H9 (cell line): ENCODE measurements around the gene PRRX2. TPM values are rescaled to one million over a fixed set of nuclear protein-coding genes. Genes with fewer than 3 reads are reported as not detected.

Experiments
- DNase-seq: peaks from one replicate; pipeline ENCODE4 v3.0.0-alpha.2; 2017
- H2AFZ ChIP-seq: one replicate; pipeline ENCODE4 v1.6.1; 2013; ENCODE audit warnings: mild to moderate bottlenecking, low read length, control low read depth, moderate library complexity
- H2AK5ac ChIP-seq: 2 replicates; pipeline ENCODE4 v1.6.1; 2013; ENCODE audit warnings: low read length, control low read depth, mixed read lengths; ENCODE audit not compliant: insufficient read length
- H2BK120ac ChIP-seq: one replicate; pipeline ENCODE4 v1.6.1; 2013; ENCODE audit warnings: low read depth, mild to moderate bottlenecking, low read length, control low read depth, inconsistent platforms; ENCODE audit not compliant: poor library complexity, severe bottlenecking
- H2BK12ac ChIP-seq: 2 replicates; pipeline ENCODE4 v1.6.1; 2013; ENCODE audit warnings: low read length, control low read depth, mixed read lengths, low read depth; ENCODE audit not compliant: insufficient read length
- H2BK15ac ChIP-seq: 2 replicates; pipeline ENCODE4 v1.6.1; 2013; ENCODE audit warnings: low read depth, low read length, control low read depth
- H2BK20ac ChIP-seq: one replicate; pipeline ENCODE4 v1.6.1; 2013; ENCODE audit warnings: low read depth, mild to moderate bottlenecking, low read length, control low read depth, inconsistent platforms; ENCODE audit not compliant: poor library complexity, severe bottlenecking
- H2BK5ac ChIP-seq: 2 replicates; pipeline ENCODE4 v1.6.1; 2013; ENCODE audit warnings: low read length, control low read depth, mixed read lengths; ENCODE audit not compliant: insufficient read length
- H3K14ac ChIP-seq: 2 replicates; pipeline ENCODE4 v1.6.1; 2013; ENCODE audit warnings: low read length, control low read depth; ENCODE audit not compliant: insufficient read depth
- H3K18ac ChIP-seq: 2 replicates; pipeline ENCODE4 v1.6.1; 2013; ENCODE audit warnings: low read depth, mild to moderate bottlenecking, mixed read lengths, low read length, control low read depth; ENCODE audit not compliant: insufficient read length
- H3K23ac ChIP-seq: 2 replicates; pipeline ENCODE4 v1.6.1; 2013; ENCODE audit warnings: low read length, control low read depth, mixed read lengths, low read depth; ENCODE audit not compliant: insufficient read length
- H3K23me2 ChIP-seq: 2 replicates; pipeline ENCODE4 v1.6.1; 2013; ENCODE audit warnings: low read depth, mild to moderate bottlenecking, mixed read lengths, low read length, control low read depth; ENCODE audit not compliant: insufficient read length, poor library complexity, severe bottlenecking
- H3K27ac ChIP-seq: 2 replicates; pipeline ENCODE4 v1.5.1; 2013; ENCODE audit warnings: low read length, control low read depth, mixed read lengths, low read depth; ENCODE audit not compliant: insufficient read length
- H3K27me3 ChIP-seq: 2 replicates; pipeline ENCODE4 v1.6.1; 2013; ENCODE audit warnings: low read length, control low read depth, inconsistent platforms; ENCODE audit not compliant: insufficient read depth
- H3K4ac ChIP-seq: 2 replicates; pipeline ENCODE4 v1.6.1; 2013; ENCODE audit warnings: low read depth, mild to moderate bottlenecking, control low read depth, inconsistent platforms, low read length, moderate library complexity
- H3K4me1 ChIP-seq: 2 replicates; pipeline ENCODE4 v1.6.1; 2013; ENCODE audit warnings: low read length, control low read depth, inconsistent platforms; ENCODE audit not compliant: insufficient read depth
- H3K4me2 ChIP-seq: 2 replicates; pipeline ENCODE4 v1.6.1; 2013; ENCODE audit warnings: low read length, control low read depth, mixed read lengths; ENCODE audit not compliant: insufficient read length, insufficient read depth
- H3K56ac ChIP-seq: 2 replicates; pipeline ENCODE4 v1.6.1; 2013; ENCODE audit warnings: low read depth, mild to moderate bottlenecking, mixed read lengths, low read length, control low read depth; ENCODE audit not compliant: insufficient read length
- H3K79me1 ChIP-seq: 2 replicates; pipeline ENCODE4 v1.6.1; 2013; ENCODE audit warnings: low read depth, mild to moderate bottlenecking, moderate library complexity, low read length, control low read depth, inconsistent platforms; ENCODE audit not compliant: insufficient read depth, poor library complexity, severe bottlenecking
- H3K79me2 ChIP-seq: 2 replicates; pipeline ENCODE4 v1.6.1; 2013; ENCODE audit warnings: low read length, control low read depth, inconsistent platforms; ENCODE audit not compliant: insufficient read depth
- H3K9ac ChIP-seq: 2 replicates; pipeline ENCODE4 v1.6.1; 2013; ENCODE audit warnings: low read length, control low read depth, mixed read lengths; ENCODE audit not compliant: insufficient read length; ENCODE audit errors: extremely low read depth
- H3K9me3 ChIP-seq: one replicate; pipeline ENCODE4 v1.6.1; 2013; ENCODE audit warnings: low read depth, low read length, inconsistent platforms; ENCODE audit not compliant: control insufficient read depth
- H3T11ph ChIP-seq: one replicate; pipeline ENCODE4 v1.6.1; 2013; ENCODE audit warnings: mild to moderate bottlenecking, low read length, control low read depth, inconsistent platforms
- H4K20me1 ChIP-seq: one replicate; pipeline ENCODE4 v1.6.1; 2013; ENCODE audit not compliant: control insufficient read depth, insufficient read length, insufficient read depth
- H4K5ac ChIP-seq: 2 replicates; pipeline ENCODE4 v1.6.1; 2013; ENCODE audit warnings: low read depth, mild to moderate bottlenecking, mixed read lengths, low read length, control low read depth; ENCODE audit not compliant: insufficient read length
- H4K8ac ChIP-seq: replicated peaks from 2 replicates; pipeline ENCODE4 v1.6.1; 2013; ENCODE audit warnings: low read length, control low read depth, mixed read lengths, low read depth; ENCODE audit not compliant: insufficient read length
- H4K91ac ChIP-seq: 2 replicates; pipeline ENCODE4 v1.6.1; 2013; ENCODE audit warnings: low read depth, mild to moderate bottlenecking, moderate library complexity, mixed read lengths, low read length, control low read depth; ENCODE audit not compliant: insufficient read length
- H3K27ac Mint-ChIP-seq, 3 experiments: 2 replicates in 2 of 3; 3 replicates in 1 of 3; pipeline ENCODE4 v1.8.0; 2020 to 2021; ENCODE audit warnings: mixed read lengths in 3 of 3, mild to moderate bottlenecking in 1 of 3, moderate library complexity in 1 of 3
- H3K27me3 Mint-ChIP-seq: 2 replicates; pipeline ENCODE4 v1.8.0; 2021; ENCODE audit warnings: low read depth, mild to moderate bottlenecking, moderate library complexity, mixed read lengths
- H3K36me3 Mint-ChIP-seq, 3 experiments: 2 replicates in 2 of 3; 3 replicates in 1 of 3; pipeline ENCODE4 v1.8.0; 2020 to 2021; ENCODE audit warnings: low read depth in 3 of 3, mixed read lengths in 3 of 3; ENCODE audit not compliant: insufficient read depth in 1 of 3
- H3K4me1 Mint-ChIP-seq, 2 experiments: 2 replicates each; pipeline ENCODE4 v1.8.0; 2020; ENCODE audit warnings: mixed read lengths in 2 of 2
- H3K4me3 Mint-ChIP-seq, 2 experiments: 2 replicates in 1 of 2; 3 replicates in 1 of 2; pipeline ENCODE4 v1.8.0; 2020 to 2021; ENCODE audit warnings: mild to moderate bottlenecking in 2 of 2, mixed read lengths in 2 of 2, moderate library complexity in 1 of 2
- H3K9me3 Mint-ChIP-seq, 2 experiments: 2 replicates in 1 of 2; 3 replicates in 1 of 2; pipeline ENCODE4 v1.8.0; 2020; ENCODE audit warnings: mild to moderate bottlenecking in 2 of 2, mixed read lengths in 2 of 2, moderate library complexity in 1 of 2
- WGBS: extraction: QIAGEN DNeasy Blood & Tissue Kit; methylation state at CpG from one replicate; pipeline ENCODE4 v1.1.7; 2013; ENCODE audit warnings: missing lambda C conversion rate, low lambda C conversion rate, mixed read lengths; ENCODE audit not compliant: insufficient read length; ENCODE audit errors: extremely low coverage; 5-methylcytosine and 5-hydroxymethylcytosine counted together
- total RNA-seq: library from RNA; stranded (reverse); gene quantifications from 2 replicates; pipeline ENCODE4 v1.2.1, GENCODE V29; 2021
- TF ChIP-seq, protein P1 (sequence below): fragments of 200-600 bp; sonication (generic); conservative IDR thresholded peaks from 3 replicates; pipeline ENCODE4 v1.8.0; 2021; ENCODE audit warnings: antibody characterized with exemption, mild to moderate bottlenecking

PRRX2 gene
- total RNA-seq, 1 experiment from 2014 or later, result 3.9 TPM

- H3K9me3 ChIP-seq, result no peaks in the 10 kb centered on the region
- Mint-ChIP-seq H3K27ac (no peak overlapping the region), H3K27me3 (peaks cover 52% of the 10 kb centered on the region), H3K9me3 (no peaks in the 10 kb centered on the region; a peak in 2 of 5 replicates), H3K36me3 (no peaks in the 10 kb centered on the region; a peak in 1 of 7 replicates), H3K4me3 (peak overlapping the region; percentile 30 to 77; a peak in 3 of 5 replicates), H3K4me1 (peaks cover 19 to 24% of the 10 kb centered on the region in 2 experiments)
- no peak overlapping the region for H4K91ac ChIP-seq
- no peak overlapping the region for H4K8ac ChIP-seq
- peaks cover 3% of the 10 kb centered on the region for H3K23me2 ChIP-seq
- H3K79me2 ChIP-seq, result no peaks in the 10 kb centered on the region
- no peak overlapping the region for H2AK5ac ChIP-seq
- no peak overlapping the region for H3K14ac ChIP-seq
- H3K9ac ChIP-seq, result no peak overlapping the region
- WGBS, result no CpG with 5 or more reads among the region's 13 CpGs
- no peak overlapping the region for H4K5ac ChIP-seq
- no peak overlapping the region for H3K27ac ChIP-seq
- H3K18ac ChIP-seq, result no peak overlapping the region
- H4K20me1 ChIP-seq, result no peaks in the 10 kb centered on the region
- H2BK5ac ChIP-seq, result no peak overlapping the region
- no peak overlapping the region for H2BK12ac ChIP-seq
- H2BK20ac ChIP-seq, result no peak overlapping the region
- H3K79me1 ChIP-seq, result no peaks in the 10 kb centered on the region
- peak overlapping the region; percentile 51 for H3K4me2 ChIP-seq
- H3K56ac ChIP-seq, result no peak overlapping the region
- H2BK120ac ChIP-seq, result no peak overlapping the region
- no peak for DNase-seq
- no peaks in the 10 kb centered on the region; the same call in 1 of the 2 replicates for H3K4me1 ChIP-seq
- TF ChIP-seq, protein P1, sequence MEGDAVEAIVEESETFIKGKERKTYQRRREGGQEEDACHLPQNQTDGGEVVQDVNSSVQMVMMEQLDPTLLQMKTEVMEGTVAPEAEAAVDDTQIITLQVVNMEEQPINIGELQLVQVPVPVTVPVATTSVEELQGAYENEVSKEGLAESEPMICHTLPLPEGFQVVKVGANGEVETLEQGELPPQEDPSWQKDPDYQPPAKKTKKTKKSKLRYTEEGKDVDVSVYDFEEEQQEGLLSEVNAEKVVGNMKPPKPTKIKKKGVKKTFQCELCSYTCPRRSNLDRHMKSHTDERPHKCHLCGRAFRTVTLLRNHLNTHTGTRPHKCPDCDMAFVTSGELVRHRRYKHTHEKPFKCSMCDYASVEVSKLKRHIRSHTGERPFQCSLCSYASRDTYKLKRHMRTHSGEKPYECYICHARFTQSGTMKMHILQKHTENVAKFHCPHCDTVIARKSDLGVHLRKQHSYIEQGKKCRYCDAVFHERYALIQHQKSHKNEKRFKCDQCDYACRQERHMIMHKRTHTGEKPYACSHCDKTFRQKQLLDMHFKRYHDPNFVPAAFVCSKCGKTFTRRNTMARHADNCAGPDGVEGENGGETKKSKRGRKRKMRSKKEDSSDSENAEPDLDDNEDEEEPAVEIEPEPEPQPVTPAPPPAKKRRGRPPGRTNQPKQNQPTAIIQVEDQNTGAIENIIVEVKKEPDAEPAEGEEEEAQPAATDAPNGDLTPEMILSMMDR, result no peak
- no peak overlapping the region for H3K23ac ChIP-seq
- H2BK15ac ChIP-seq, result no peak overlapping the region
- H2AFZ ChIP-seq, result no peak overlapping the region
- H3K4ac ChIP-seq, result no peak overlapping the region
- H3T11ph ChIP-seq, result no peak overlapping the region
- H3K27me3 ChIP-seq, result no peaks in the 10 kb centered on the region; the same call in 1 of the 2 replicates
These were observed 1.1 kb downstream of the PRRX2 start for GRCh38 chr9:129666575-129666974.
